Mammary epithelial cell (primary cell): Measurements from ENCODE around the gene DNAJC16.

Experiments
- CTCF ChIP-seq, 2 donors: IDR thresholded peaks in 1 of 2; conservative IDR thresholded peaks in 1 of 2; 2 replicates each; pipeline ENCODE4 v1.5.1; 2011 to 2012; ENCODE audit warnings: inconsistent platforms in 2 of 2, low read length in 2 of 2, mild to moderate bottlenecking in 2 of 2, control low read depth in 1 of 2, low read depth in 1 of 2; ENCODE audit not compliant: insufficient read depth in 1 of 2; ENCODE audit errors: extremely low read depth in 1 of 2
- EZH2 ChIP-seq: IDR thresholded peaks from 2 replicates; pipeline ENCODE4 v1.6.1; 2012; ENCODE audit warnings: low read length, inconsistent platforms, borderline replicate concordance

GRCh38 chr1:15620902-15621682 lies 94.4 kb downstream of the DNAJC16 start:
- no peak for TF ChIP-seq CTCF (conservative IDR thresholded peaks at IDR 0.05 in 1 of 2, IDR thresholded peaks at IDR 0.05 in 1 of 2; ENCODE audit: extremely low read depth in 1 of 2, insufficient read depth in 1 of 2, low read depth in 1 of 2, low read length in 2 of 2)
- no peak for TF ChIP-seq EZH2
